Head of caudate nucleus (tissue), 42 donors: Measurements from ENCODE around the gene CHMP1B.

ENCODE experiments used
- DNase-seq, 42 donors: peaks; one replicate each; pipeline versions ENCODE4 v3.0.0 to v3.0.0-alpha.2; 2020 to 2021; ENCODE audit warnings: mixed read lengths in 7 of 42
- intact Hi-C: fragments of 100-400 bp; cut with DNase I; formaldehyde crosslinking; loops from one replicate; pipeline ENCODE4 v1.15.0; 2022

CHMP1B gene

DNA sequence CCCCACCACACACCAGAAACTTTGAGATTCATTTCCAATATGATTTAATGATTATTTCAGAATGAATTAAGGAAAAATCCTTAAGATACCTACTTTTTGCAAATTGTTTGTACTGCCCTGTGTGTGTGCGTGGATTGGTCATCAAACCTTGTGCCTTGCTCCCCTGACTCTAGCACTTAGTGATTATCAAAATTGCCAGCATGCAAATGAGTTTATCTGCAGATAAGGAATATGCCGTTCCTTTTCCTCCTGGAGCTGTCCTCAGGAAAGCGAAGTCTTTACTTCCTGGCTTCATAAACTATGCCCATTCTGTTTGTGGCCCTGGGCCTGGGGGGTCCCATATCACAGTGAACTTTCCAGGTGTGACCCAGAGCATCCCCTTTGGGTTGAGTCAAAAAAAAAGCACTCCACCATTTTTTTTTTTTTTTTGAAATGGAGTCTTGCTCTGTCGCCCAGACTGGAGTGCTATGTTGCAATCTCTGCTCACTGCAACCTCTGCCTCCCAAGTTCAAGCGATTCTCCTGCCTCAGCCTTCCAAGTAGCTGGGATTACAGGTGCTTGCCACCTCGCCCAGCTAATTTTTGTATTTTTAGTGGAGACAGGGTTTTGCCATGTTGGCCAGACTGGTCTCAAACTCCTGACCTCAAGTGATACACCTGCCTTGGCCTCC, 11.4 kb downstream of the CHMP1B start:
- intact Hi-C loops, result no loop called here
- DNase-seq, result peak in 2 of 42 donors; percentile 9 to 31

DNA sequence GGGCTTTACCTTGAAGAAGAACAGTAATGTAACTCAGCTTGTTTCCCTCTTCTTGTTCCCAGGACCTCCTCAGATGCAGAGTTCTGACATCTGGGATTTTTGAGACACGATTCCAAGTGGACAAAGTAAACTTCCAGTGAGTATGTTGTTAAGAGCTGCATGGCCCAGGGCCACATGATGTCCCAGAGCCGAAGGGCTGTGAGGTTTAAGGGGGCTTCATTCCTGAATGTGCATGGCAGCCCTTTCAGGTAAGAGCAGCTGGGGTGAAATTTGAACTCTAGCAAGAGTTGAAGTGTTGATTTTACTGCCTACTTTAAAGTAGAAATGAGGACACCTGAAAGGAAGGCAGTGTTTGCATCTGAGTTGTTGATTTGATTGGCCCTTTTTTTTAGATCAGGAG, 13.3 kb downstream of the CHMP1B start:
- intact Hi-C loops, result no loop called here
- DNase-seq, result peak in 2 of 42 donors; percentile 15 to 26

DNA sequence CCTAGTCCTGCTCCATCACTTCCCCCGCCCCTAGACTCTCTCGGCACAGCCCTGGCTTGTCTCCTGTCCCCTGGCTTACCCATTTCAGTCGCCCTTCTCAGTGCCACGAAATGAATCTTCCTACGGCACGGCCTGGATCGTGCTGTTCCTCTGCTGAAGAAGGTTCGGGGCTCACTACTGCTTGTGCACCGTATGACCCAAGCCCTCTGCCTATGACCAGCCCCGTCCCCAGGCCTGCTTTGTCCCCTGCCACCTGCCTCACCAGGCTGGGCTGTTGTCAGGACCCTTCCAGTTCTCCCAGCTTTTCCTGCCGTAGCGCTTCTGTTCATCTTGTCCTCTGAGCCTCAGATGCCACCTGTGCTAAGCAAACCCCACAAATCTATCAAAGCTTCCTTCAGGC, 13.9 kb downstream of the CHMP1B start:
- intact Hi-C loops, result no loop called here
- DNase-seq, result peak in 5 of 42 donors; percentile 5 to 33 (median 22)

GRCh38 chr18:11866329-11866728, 15.1 kb downstream of the CHMP1B start:
- DNase-seq, result peak in 3 of 42 donors; percentile 20 to 32 (median 25)
- intact Hi-C loops, result no loop called here

- intact Hi-C loops, result no loop called here
- DNase-seq, result peak in 3 of 42 donors; percentile 8 to 25 (median 22)
These were observed 15.6 kb downstream of the CHMP1B start for GRCh38 chr18:11866764-11867163.

GRCh38 chr18:11868230-11868629, 17.0 kb downstream of the CHMP1B start:
- peak in 3 of 42 donors; percentile 24 to 39 (median 26) for DNase-seq
- intact Hi-C loops, result no loop called here

DNA sequence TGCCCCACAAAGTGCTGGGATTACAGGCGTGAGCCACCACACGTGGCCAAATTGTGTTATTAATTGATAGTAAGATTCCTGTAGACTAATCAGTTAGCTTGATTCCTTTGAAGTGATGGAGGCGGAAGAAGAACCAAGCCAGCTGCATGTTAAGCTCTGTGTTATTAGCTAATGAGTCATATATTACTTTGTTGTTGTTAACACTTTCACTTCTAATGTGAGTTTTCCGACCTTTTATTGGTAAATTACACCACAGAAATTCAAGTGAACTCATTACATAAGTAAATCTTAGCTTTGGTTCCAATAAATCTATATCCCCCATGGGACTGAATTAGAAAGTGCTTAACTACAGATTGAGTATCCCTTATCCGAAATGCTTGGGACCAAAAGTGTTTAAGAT, 20.3 kb downstream of the CHMP1B start:
- peak in 2 of 42 donors; percentile 17 to 37 for DNase-seq
- intact Hi-C loops, result no loop called here

- peak in 13 of 42 donors; percentile 5 to 55 (median 40) for DNase-seq
- intact Hi-C loops, result no loop called here
These were observed 21.4 kb downstream of the CHMP1B start for GRCh38 chr18:11872479-11873136.

DNA sequence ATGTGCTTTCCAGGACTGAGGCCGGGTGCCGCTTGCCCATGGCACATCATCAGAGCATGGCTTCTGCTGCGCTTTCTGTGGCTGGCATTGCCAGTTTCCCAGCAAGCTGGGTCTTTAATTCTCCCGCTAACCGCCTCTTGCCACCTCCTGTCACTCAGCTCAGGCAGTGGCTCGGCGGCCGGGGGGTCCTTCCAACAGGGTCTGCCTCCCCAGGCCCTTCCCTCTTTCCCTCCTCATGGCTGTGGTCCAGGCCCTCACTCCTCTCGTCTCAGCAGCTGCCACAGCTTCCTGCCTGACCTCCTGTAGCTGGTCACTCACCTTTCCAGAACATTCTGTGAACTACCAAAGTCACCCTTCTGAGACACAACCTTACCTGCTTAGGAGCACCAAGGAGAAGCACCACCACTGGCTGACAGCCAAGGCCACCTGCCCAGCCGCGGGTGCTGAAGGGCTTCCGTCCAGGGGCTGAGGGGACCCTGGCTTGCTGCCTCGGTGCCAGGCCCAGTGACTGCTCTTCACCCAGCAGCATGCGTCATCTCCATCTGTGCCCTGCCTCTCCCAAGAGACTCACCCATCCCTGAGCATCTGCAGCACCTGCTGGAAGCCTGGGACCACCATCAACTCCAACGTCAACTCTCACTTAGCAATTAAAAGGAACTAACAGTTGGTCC, 22.6 kb downstream of the CHMP1B start:
- DNase-seq, result peak in 2 of 42 donors; percentile 24 to 34
- intact Hi-C loops, result no loop called here

DNA sequence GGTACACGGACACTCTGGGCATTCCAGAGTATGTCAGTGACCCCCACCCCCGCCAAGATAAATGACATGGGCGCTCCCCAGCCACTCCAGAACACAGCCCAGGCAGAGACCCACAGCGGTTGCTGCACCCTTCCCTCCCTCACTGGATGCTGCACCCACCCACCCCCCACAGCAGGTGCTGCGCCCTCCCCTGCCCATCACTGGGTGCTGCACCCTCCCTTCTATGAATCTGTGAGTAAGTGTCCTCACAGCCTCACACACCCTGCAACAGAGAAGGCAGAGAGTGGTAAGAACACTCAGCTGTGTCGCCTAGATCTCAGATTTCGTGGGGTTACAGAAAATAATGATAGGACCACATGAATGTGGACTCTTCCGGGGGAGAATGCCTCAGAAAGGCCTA, 23.5 kb downstream of the CHMP1B start:
- DNase-seq, result peak in 2 of 42 donors; percentile 17 to 35
- intact Hi-C loops, result no loop called here

GRCh38 chr18:11877497-11878135, 26.4 kb downstream of the CHMP1B start:
- intact Hi-C loops, result no loop called here
- peak in 1 of 42 donors; percentile 13 for DNase-seq

DNA sequence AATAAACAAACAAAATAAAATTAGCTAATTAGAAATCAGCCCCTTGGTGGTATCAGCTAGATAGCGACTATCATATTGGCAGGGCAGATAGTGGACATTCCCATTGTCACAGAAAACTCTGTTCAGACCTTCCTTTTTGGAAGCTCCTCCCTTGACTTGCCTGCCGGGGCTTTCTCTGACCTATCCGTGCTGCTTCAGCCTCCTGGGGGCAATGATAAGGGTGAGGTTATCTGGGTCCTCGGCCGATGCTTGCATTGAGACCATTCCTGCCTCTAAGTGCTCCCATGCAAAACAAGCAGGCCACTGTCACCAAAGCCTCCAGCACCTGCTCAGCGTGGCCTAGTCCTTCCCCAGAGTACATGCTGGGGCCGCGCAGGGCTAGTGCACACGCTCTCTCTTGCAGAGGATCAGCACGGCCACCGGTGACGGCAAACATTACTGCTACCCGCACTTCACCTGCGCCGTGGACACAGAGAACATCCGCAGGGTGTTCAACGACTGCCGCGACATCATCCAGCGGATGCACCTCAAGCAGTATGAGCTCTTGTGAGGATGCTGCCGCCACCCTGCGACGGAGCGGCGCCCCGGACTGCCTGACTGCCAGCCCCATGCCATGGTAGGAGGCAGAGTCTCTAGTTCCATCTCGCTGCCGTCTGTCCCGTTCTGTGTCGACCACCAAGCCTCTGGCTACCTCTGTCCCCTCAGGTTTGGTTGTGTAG, 29.5 kb downstream of the CHMP1B start:
- peak in 37 of 42 donors; percentile 15 to 70 (median 50) for DNase-seq
- intact Hi-C loops, result no loop called here

GRCh38 chr18:11882636-11883035, 31.4 kb downstream of the CHMP1B start:
- intact Hi-C loops, result no loop called here
- DNase-seq, result no peak

DNA sequence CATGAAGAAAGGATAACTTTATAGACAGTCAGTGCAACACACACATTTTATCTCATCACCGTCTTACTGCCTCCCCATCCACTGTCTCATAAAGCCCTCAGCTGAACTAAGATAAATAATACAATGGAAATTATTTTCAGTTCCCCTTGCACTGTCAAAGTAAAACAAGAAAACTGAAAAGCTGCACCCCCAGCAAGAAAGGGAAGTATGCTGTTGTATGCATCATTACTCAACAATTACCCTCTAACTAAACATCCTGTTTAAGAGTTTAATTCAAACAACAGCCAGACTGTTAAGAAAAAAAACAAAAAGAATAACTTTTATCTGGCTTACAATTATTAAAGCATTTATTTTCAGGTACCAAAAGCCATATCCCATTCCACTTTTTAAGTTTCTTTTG, 31.9 kb downstream of the CHMP1B start:
- intact Hi-C loops, result no loop called here
- no peak for DNase-seq

GRCh38 chr18:11884396-11885030, 33.3 kb downstream of the CHMP1B start:
- intact Hi-C loops, result no loop called here

GRCh38 chr18:11885278-11885947, 34.2 kb downstream of the CHMP1B start:
- peak in 27 of 42 donors; percentile 20 to 72 (median 48) for DNase-seq
- intact Hi-C loops, result no loop called here

More at GRCh38 chr18:11884396-11885030, 33.3 kb downstream of the CHMP1B start:
- DNase-seq, result peak in 3 of 42 donors; percentile 33 to 47 (median 41)

DNA sequence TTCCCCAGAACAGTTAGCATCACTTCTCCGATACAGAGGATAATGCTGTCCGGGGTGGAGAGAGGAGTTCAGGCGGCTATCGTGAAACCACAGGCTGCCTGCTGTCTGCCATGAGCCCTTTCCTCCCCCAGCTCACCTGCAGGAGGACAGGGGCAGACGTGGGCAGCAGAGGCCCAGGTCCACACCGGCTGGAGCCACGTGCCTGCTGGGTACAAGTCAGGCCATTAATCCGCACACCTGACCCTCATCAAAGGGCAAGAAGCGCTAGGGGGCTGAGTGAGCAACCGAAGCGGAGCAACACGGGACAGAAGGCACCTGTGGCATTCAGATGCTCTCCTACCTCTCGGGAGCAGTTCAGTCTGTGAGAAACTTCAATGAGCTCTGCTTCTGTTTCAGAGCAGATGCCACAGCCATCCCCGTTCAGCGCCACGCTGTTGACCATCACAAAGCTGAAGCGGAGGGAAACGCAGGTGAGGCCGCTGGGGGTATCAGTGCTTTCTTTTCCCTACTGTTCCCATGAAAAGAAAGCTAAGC, 35.4 kb downstream of the CHMP1B start:
- intact Hi-C loops, result no loop called here
- DNase-seq, result peak in 1 of 42 donors; percentile 25
